Measurements from ENCODE around the gene HSPE1.

Gene HSPE1

DNA sequence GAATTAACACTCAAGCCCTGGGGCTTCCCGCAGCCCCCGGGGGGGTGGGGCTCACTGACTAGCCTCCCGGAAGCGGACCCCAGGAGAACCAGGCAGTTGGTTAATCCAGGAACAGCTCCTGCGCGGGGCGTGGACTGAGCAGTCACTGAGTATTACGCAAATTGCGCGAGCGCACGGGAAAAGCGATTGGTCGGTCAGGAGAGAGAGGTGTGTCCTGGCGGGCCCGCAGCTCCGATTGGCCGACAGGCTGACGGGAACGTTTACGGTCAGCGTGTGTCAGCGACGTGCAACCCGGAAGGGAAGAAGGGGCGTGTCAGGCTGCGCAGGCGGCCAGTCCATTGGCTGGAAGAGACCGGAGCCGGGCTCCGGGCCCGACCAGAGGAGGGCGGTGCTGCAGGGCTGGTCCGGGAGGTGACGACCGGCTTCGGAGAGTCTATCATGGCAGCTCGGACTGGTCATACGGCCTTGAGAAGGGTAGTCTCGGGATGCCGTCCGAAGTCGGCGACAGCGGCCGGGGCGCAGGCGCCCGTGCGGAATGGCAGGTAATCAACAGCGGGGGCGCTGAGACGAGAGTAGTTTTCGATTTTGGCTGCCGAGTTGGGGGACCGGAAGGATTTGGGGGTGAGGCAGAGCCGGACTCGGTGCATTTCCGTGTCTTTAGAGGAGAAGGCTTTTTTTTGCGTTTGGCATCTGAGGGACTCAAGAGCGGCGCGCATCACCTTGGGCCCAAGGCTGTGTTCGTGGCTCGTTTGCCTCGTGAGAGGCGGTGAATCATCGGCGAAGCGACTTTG, 46.9 kb upstream of the HSPE1 start, which contains the start of gene COQ10B:
Gene COQ10B (plus strand): TSS at position 430 of the 791 bp plus-strand sequence. CDS start 9 bp downstream, at position 439.
- Histone ChIP-seq H2AFZ (ENCODE audit: low read depth, low read length) (peak within 1 kb of the TSS; percentile 89), H3K9me3 (ENCODE audit: insufficient read depth, low read length, severe bottlenecking) (no peaks in the 10 kb centered on the region), H3K27me3 (ENCODE audit: insufficient read depth, low read length, poor library complexity) (no peaks in the 10 kb centered on the region), H3K79me2 (ENCODE audit: insufficient read depth, low read length) (peaks cover 56% of the 10 kb centered on the region), H3K9ac (ENCODE audit: low read depth, low read length) (peak within 1 kb of the TSS; percentile 78), H3K4me1 (ENCODE audit: insufficient read depth, low read length) (peaks cover 37% of the 10 kb centered on the region), H3K36me3 (ENCODE audit: insufficient read depth, low read length) (no peaks in the 10 kb centered on the region), H4K20me1 (ENCODE audit: insufficient read depth, low read length) (peaks cover 19% of the 10 kb centered on the region; the same call in 1 of the 2 replicates), H3K4me3 (ENCODE audit: low read depth in 1 of 2, low read length in 2 of 2) (peak within 1 kb of the TSS; percentile 76 to 82), H3K4me2 (ENCODE audit: insufficient read depth, low read length) (peak within 1 kb of the TSS; percentile 87), H3K27ac (ENCODE audit: low read length) (peak within 1 kb of the TSS; percentile 94)
- TF ChIP-seq CTCF (IDR thresholded peaks at IDR 0.05; ENCODE audit: borderline replicate concordance, extremely low read depth, low read length, poor library complexity, severe bottlenecking) (peak; percentile 49), EZH2 (IDR thresholded peaks at IDR 0.05; ENCODE audit: borderline replicate concordance, low read depth, low read length, severe bottlenecking) (no peak)
- ATAC-seq (ENCODE audit: insufficient read depth, low read depth) (peak; percentile 88), DNase-seq (peak; percentile 100)

DNA sequence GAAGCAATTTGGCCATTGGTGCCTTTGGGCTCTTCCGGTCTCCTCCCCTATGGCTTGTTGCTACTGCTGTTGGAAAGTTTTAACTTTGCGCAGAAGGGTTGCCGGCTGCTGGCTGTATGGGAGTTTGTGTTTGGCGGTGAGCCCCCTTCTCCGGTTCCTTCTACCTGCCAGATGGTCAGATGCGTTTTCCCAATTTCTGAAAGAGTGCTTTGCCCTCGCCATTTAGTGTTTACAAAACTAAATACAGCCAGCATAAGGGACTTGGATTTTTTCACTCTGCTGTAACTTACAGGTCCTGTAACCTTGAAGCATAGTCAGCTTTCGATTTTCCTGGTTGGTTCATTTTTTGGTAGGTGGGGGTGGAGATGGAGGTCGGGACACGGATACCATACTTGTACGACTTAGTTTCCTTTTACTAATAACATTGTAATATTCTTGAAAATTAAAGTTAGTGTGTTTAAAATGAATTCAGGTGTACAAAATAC, 46.2 kb upstream of the HSPE1 start:
- peak overlapping the region; percentile 87 for H3K4me2 ChIP-seq (ENCODE audit: insufficient read depth, low read length)
- H3K27ac ChIP-seq (ENCODE audit: low read length), result peak overlapping the region; percentile 91
- peak overlapping the region; percentile 76 to 82 for H3K4me3 ChIP-seq (ENCODE audit: low read depth in 1 of 2, low read length in 2 of 2)
- ATAC-seq (ENCODE audit: insufficient read depth, low read depth) (peak; percentile 53), DNase-seq (no peak)
- no peaks in the 10 kb centered on the region for H3K27me3 ChIP-seq (ENCODE audit: insufficient read depth, low read length, poor library complexity)
- no peaks in the 10 kb centered on the region for H3K9me3 ChIP-seq (ENCODE audit: insufficient read depth, low read length, severe bottlenecking)
- H3K36me3 ChIP-seq (ENCODE audit: insufficient read depth, low read length), result 0 out of 2 replicates have a peak, but pooled peaks cover 1% of the 10 kb centered on the region
- H4K20me1 ChIP-seq (ENCODE audit: insufficient read depth, low read length), result peaks cover 20% of the 10 kb centered on the region
- H3K4me1 ChIP-seq (ENCODE audit: insufficient read depth, low read length), result peaks cover 37% of the 10 kb centered on the region
- H2AFZ ChIP-seq (ENCODE audit: low read depth, low read length), result peak overlapping the region; percentile 89
- peaks cover 62% of the 10 kb centered on the region for H3K79me2 ChIP-seq (ENCODE audit: insufficient read depth, low read length)
- no peak for TF ChIP-seq CTCF (IDR thresholded peaks at IDR 0.05; ENCODE audit: borderline replicate concordance, extremely low read depth, low read length, poor library complexity, severe bottlenecking)
- H3K9ac ChIP-seq (ENCODE audit: low read depth, low read length), result peak overlapping the region; percentile 78

DNA sequence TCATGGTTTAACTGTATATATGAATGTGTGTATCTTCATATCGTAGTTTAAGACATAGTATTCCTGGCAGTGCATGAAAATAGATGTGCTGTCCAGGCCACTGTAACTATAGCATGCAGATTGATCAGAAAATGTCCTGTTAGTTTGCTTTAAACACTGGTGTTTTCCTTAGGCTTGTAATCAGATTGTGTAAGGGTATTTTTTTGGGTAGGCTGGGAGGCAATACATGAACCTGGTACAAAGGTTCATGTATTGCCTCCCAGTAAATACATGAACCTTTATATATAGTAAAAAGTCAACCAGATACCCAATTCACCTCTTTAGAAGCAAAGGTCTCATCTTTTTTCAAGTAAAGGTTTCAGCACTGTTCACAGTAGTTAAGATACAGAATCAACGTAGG, 45.3 kb upstream of the HSPE1 start:
- H4K20me1 ChIP-seq (ENCODE audit: insufficient read depth, low read length), result peaks cover 25% of the 10 kb centered on the region
- ATAC-seq (ENCODE audit: insufficient read depth, low read depth), result no peak
- H3K27ac ChIP-seq (ENCODE audit: low read length), result peak overlapping the region; percentile 91; the same call in 1 of the 2 replicates
- DNase-seq, result no peak
- no peak overlapping the region for H2AFZ ChIP-seq (ENCODE audit: low read depth, low read length)
- H3K79me2 ChIP-seq (ENCODE audit: insufficient read depth, low read length), result peaks cover 71% of the 10 kb centered on the region
- H3K4me2 ChIP-seq (ENCODE audit: insufficient read depth, low read length), result peak overlapping the region; percentile 87
- peaks cover 10% of the 10 kb centered on the region for H3K36me3 ChIP-seq (ENCODE audit: insufficient read depth, low read length)
- no peaks in the 10 kb centered on the region for H3K27me3 ChIP-seq (ENCODE audit: insufficient read depth, low read length, poor library complexity)
- H3K4me1 ChIP-seq (ENCODE audit: insufficient read depth, low read length), result peaks cover 37% of the 10 kb centered on the region
- H3K9me3 ChIP-seq (ENCODE audit: insufficient read depth, low read length, severe bottlenecking), result no peaks in the 10 kb centered on the region
- peak overlapping the region; percentile 78 for H3K9ac ChIP-seq (ENCODE audit: low read depth, low read length)
- peak overlapping the region; percentile 76 to 82; a peak in 3 of 4 replicates for H3K4me3 ChIP-seq (ENCODE audit: low read depth in 1 of 2, low read length in 2 of 2)
- no peak for TF ChIP-seq EZH2 (IDR thresholded peaks at IDR 0.05; ENCODE audit: borderline replicate concordance, low read depth, low read length, severe bottlenecking)
- TF ChIP-seq CTCF (IDR thresholded peaks at IDR 0.05; ENCODE audit: borderline replicate concordance, extremely low read depth, low read length, poor library complexity, severe bottlenecking), result no peak

Measured in DND-41 (cell line).